HUES48 (cell line): Measurements from ENCODE around the gene MBTPS1.

Experiments
- H3K27ac ChIP-seq: one replicate; pipeline ENCODE4 v1.7.0; 2013; ENCODE audit warnings: low read depth, low read length, inconsistent platforms
- H3K27me3 ChIP-seq: 2 replicates; pipeline ENCODE4 v1.6.1; 2013; ENCODE audit warnings: mild to moderate bottlenecking, low read length; ENCODE audit not compliant: control insufficient read depth, insufficient read depth
- H3K36me3 ChIP-seq: 2 replicates; pipeline ENCODE4 v1.6.1; 2013; ENCODE audit warnings: low read length; ENCODE audit not compliant: control insufficient read depth, insufficient read depth
- H3K4me1 ChIP-seq: 2 replicates; pipeline ENCODE4 v1.6.1; 2013; ENCODE audit warnings: mild to moderate bottlenecking, low read length; ENCODE audit not compliant: control insufficient read depth, insufficient read depth
- H3K4me3 ChIP-seq: 2 replicates; pipeline ENCODE4 v1.5.1; 2013; ENCODE audit warnings: mild to moderate bottlenecking, low read depth, low read length
- H3K9ac ChIP-seq: 2 replicates; pipeline ENCODE4 v1.6.1; 2013; ENCODE audit warnings: mild to moderate bottlenecking, low read depth, low read length, moderate library complexity
- H3K9me3 ChIP-seq: 2 replicates; pipeline ENCODE4 v1.6.1; 2013; ENCODE audit warnings: low read length; ENCODE audit not compliant: control insufficient read depth, insufficient read depth

Gene MBTPS1

DNA sequence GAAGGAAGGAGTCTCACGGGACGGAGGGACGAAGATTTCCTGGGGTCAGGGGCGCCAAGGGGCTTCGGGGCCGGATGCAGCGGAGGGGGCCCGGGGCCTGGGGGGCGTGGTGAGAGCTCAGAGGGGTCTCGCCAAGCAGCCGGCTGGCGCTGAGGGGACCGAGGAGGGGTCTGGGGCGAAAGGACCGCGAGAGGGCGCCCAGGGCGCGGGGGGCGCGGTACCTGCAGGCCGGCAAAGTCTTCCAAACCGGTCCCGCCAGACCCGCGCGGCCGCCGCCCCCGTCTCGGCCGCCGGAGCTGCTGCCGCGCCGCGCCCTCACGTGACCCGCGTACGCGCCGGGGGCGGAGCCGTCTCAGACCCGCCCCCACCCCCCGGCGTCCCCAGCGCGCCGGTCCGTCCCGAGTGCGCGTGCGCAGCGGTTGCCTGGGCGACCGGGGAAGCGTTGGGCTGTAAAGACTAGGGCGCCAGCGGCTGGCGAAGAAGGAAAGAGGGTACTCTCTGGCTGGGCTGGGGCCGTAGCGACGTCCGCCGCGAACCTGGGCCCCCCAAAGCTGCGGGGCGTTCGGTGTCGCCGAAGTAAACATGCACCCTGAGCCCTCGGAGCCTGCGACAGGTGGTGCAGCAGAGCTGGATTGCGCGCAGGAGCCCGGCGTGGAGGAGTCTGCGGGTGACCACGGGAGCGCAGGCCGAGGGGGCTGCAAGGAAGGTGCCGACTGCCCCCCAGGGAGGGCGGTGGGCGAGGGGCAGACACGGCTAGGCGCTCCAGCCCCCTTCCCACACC, 28.3 kb upstream of the MBTPS1 start, which contains the start of the genes DNAAF1 and HSDL1:
Gene DNAAF1 (plus strand): TSS at position 450 of the 781 bp plus-strand sequence. CDS start 133 bp downstream, at position 583.
Gene HSDL1 (minus strand): TSS at position 319 of the 781 bp plus-strand sequence. CDS start 13,856 bp downstream, outside the sequence.
- no peaks in the 10 kb centered on the region for H3K36me3 ChIP-seq
- peaks cover 3% of the 10 kb centered on the region for H3K27me3 ChIP-seq
- no peaks in the 10 kb centered on the region for H3K9me3 ChIP-seq
- peak within 1 kb of the TSS; percentile 82 for H3K27ac ChIP-seq
- H3K4me1 ChIP-seq: peaks cover 5% of the 10 kb centered on the region; the same call in 1 of the 2 replicates
- peak within 1 kb of the TSS; percentile 98 for H3K4me3 ChIP-seq
- no peak within 1 kb of the TSS; the same call in 1 of the 2 replicates for H3K9ac ChIP-seq

DNA sequence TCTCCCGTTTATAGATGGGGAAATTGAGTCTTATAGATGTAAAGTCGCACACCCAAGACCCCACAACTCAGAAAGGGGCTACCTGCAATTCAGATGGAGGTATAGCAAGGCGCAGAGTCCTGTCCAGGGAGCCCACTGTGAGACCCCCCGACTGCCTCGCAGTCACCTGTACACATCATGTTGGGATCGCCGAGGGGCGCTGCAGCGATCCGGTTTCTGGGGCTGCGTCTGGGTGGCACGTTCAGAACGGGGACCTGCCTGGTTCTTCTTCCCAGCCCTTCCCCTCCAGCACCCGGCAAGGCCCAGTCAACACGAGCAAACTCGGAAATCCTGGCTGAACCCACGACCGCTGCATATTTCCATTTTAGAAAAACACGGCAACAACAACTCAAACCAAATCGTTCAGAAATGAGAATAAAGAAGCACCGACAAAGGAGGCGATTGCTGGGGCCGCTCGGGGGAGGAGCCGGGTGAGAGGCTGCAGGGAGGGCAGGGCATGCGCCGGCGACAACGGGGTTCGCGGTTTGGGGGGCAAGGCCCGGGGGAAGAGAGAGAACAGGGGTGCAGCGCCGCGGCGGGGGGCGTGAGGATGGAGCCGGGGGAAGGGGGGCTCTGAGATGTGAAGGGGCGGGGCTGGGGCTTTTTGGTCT, 27.6 kb upstream of the MBTPS1 start:
- Histone ChIP-seq H3K9ac (no peak overlapping the region), H3K27ac (peak overlapping the region; percentile 82), H3K9me3 (no peaks in the 10 kb centered on the region)

DNA sequence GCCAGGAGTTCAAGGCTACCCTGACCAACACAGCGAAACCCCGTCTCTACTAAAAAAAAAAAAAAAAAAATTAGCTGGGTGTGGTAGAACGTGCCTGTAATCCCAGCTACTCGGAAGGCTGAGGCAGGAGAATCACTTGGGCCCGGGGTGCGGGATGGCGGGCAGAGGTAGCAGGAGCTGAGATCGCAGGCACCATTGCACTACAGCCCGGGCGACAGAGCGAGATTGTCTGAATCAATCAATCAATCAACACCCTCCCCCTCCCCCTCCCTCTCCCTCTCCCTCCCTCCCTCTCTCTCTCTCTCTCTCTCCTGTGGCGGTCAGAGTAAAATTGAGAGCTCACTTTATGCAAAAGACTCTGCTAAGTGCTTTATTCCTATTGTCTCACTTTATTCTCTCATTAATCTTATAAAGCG, 27.1 kb upstream of the MBTPS1 start:
- Histone ChIP-seq H3K4me3 (peak overlapping the region; percentile 98), H3K9me3 (no peaks in the 10 kb centered on the region), H3K27me3 (peaks cover 3% of the 10 kb centered on the region), H3K27ac (no peak overlapping the region), H3K9ac (no peak overlapping the region), H3K4me1 (peaks cover 17% of the 10 kb centered on the region), H3K36me3 (no peaks in the 10 kb centered on the region)

More for the DNA sequence above, 27.6 kb upstream of the MBTPS1 start:
- H3K4me3 ChIP-seq: peak overlapping the region; percentile 98
- H3K27me3 ChIP-seq: peaks cover 3% of the 10 kb centered on the region
- no peaks in the 10 kb centered on the region for H3K36me3 ChIP-seq
- H3K4me1 ChIP-seq: peaks cover 12% of the 10 kb centered on the region; the same call in 1 of the 2 replicates

DNA sequence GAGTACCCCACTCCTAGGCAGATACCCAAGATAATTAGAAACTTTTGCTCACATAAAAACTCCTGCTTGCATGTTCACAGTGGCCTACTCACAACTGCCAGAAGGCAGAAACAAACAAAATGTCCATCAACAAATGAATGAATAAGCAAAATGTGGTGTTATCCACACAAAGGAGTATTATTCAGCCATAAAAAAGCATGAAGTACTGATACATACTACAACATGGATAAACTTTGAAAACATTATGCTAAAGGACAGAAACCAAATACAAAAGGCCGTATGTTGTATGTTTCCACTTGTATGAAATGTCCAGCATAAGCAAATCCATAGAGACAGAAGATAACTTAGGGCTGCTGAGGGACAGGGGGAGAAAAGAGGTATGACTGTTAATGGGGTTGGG, 26.3 kb upstream of the MBTPS1 start:
- H3K36me3 ChIP-seq: no peaks in the 10 kb centered on the region
- H3K9ac ChIP-seq: no peak overlapping the region
- H3K4me3 ChIP-seq: no peak overlapping the region; the same call in 1 of the 2 replicates
- H3K4me1 ChIP-seq: peaks cover 21% of the 10 kb centered on the region
- H3K9me3 ChIP-seq: no peaks in the 10 kb centered on the region
- no peak overlapping the region for H3K27ac ChIP-seq
- peaks cover 3% of the 10 kb centered on the region for H3K27me3 ChIP-seq

DNA sequence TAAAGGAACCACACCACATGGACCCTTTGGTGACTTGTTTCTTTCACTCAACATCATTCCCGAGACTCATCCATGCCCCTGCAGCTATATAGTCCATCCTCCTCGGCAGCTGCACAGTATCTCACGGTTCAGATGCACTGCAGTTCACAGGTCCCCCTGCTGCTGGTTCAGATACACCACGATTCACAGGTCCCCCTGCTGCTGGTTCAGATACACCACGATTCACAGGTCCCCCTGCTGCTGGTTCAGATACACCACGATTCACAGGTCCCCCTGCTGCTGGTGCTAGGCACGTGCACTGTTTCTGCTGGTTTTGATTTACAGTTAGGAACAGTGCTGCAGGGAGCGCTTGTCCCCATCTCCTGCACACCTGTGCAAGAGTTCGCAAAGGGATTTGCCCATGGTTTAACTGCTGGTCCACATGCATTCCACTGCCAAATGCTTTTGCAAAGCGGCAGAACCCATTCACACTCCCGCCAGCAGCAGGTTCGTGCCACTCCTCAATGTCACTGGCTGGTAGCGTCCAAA, 24.5 kb upstream of the MBTPS1 start:
- Histone ChIP-seq H3K9me3 (no peaks in the 10 kb centered on the region), H3K4me1 (peaks cover 21% of the 10 kb centered on the region), H3K27me3 (peaks cover 3% of the 10 kb centered on the region), H3K9ac (no peak overlapping the region), H3K36me3 (no peaks in the 10 kb centered on the region), H3K27ac (no peak overlapping the region), H3K4me3 (no peak overlapping the region)

DNA sequence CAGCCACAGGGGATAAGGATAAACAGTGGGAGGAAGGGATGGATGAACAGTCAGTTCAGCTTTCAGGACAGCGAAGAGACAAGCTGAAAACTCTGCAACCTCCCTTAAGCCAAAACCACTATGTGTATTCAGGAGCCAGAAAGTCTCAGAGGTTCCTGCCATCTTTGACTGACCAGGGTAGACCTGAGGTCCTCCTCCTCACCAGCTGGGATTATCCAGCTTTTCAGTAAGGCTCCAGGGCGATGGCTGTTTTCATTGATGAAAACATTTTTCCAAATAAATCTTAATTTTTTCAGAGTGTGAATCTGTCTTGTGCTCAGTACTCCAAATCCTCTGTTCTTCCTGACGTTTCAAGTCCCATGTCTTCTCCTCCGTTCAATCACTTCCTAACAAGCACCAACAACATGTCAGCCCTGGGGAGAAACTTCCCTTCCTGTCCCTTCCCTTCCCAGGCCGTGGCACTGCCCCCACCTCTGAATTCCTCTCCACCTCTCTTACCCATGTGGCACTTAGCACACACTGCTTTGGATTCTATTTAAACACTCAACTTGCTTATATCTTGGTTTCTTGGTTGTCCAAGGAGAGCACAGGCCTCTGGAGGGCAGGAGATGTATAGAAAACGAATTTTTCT, 23.0 kb upstream of the MBTPS1 start:
- Histone ChIP-seq H3K4me1 (peaks cover 21% of the 10 kb centered on the region), H3K36me3 (no peaks in the 10 kb centered on the region), H3K27ac (no peak overlapping the region), H3K9me3 (no peaks in the 10 kb centered on the region), H3K9ac (no peak overlapping the region), H3K27me3 (no peaks in the 10 kb centered on the region), H3K4me3 (no peak overlapping the region)

DNA sequence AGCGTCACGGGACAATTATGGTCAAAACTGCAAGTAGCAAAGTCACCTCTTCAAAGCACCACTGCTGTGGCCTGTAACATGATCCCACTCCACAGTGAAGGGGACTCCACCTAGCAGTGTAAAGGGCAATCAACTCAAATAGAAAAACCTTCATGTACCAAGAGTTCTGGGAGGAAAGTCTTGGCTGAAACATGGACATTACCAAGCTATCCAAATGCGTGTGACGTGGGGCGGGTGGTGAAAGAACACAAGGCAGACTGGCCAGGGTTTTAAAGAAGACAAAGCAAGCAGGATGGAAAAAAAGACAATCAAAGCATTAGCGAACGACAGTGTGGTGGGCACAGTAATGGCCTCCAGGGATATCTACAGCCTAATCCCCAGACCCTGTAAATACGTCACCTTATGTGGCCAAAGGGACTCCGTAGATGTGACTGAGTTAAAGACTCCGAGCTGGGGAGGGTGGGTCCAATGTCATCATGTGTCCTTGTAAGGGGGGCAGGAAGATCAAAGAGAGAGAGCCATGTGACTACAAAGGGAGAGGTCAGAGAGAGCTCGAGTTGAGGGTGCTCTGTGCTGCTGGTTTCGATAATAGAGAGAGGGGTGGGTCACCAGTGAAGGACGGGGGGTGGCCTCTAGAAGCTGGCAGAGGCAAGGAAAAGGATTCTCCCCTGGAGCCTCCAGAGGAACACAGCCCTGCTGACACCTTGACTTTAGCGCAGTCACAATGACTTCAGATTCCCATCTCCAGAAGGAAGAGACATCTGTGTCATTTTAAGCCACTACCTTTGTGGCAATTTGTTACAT, 22.3 kb upstream of the MBTPS1 start:
- Histone ChIP-seq H3K4me3 (no peak overlapping the region), H3K9ac (no peak overlapping the region), H3K27me3 (no peaks in the 10 kb centered on the region), H3K36me3 (no peaks in the 10 kb centered on the region), H3K4me1 (peaks cover 21% of the 10 kb centered on the region), H3K9me3 (no peaks in the 10 kb centered on the region), H3K27ac (no peak overlapping the region)

DNA sequence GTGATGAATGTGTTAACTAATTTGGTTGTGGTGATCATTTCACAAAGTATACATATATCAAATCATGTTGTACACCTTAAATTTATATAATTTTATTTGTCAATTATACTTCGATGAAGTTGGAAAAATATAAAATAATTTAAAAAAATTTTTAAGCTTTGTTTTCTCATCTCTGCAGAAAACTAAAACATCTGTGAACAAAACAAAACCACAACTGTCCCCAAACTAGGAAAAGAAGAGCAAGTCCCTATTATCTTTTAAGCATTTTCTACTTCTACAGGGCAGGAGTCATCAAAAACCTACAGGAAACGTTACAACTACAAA, 21.7 kb upstream of the MBTPS1 start:
- no peak overlapping the region for H3K9ac ChIP-seq

DNA sequence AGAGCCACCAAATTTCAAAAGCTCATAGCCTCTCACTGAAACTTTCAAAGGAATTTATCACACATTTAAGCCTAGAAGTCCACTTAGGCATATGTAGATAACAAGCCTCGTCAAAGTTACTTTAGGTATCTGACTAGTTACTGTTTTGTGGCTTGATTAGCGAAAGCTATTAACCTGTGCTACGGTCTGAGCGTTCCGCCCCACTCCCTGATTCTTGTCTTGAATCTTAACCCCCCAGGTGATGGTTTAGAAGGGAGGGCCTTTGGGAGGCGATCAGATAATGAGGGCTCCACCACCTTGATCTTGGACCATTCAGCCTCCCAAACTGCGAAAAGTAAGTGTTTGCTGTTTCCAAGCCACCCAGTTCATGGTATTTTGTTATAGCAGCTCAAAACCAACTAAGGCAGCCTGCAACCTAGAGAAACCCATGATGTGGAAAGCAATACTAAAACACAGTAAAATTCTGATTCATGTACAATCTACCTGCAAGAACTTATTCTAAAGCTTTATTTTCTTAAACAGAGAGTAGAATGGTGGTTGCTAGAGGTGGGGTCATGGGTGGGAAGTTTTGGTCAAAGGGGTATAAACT, 21.1 kb upstream of the MBTPS1 start:
- H3K36me3 ChIP-seq: no peaks in the 10 kb centered on the region
- no peaks in the 10 kb centered on the region for H3K9me3 ChIP-seq
- no peak overlapping the region for H3K9ac ChIP-seq
- H3K27me3 ChIP-seq: no peaks in the 10 kb centered on the region
- H3K4me1 ChIP-seq: peaks cover 21% of the 10 kb centered on the region
- no peak overlapping the region for H3K4me3 ChIP-seq
- no peak overlapping the region for H3K27ac ChIP-seq

More for the DNA sequence above, 21.7 kb upstream of the MBTPS1 start:
- Histone ChIP-seq H3K27ac (no peak overlapping the region), H3K36me3 (no peaks in the 10 kb centered on the region), H3K9me3 (no peaks in the 10 kb centered on the region), H3K27me3 (no peaks in the 10 kb centered on the region), H3K4me1 (peaks cover 21% of the 10 kb centered on the region), H3K4me3 (no peak overlapping the region)

DNA sequence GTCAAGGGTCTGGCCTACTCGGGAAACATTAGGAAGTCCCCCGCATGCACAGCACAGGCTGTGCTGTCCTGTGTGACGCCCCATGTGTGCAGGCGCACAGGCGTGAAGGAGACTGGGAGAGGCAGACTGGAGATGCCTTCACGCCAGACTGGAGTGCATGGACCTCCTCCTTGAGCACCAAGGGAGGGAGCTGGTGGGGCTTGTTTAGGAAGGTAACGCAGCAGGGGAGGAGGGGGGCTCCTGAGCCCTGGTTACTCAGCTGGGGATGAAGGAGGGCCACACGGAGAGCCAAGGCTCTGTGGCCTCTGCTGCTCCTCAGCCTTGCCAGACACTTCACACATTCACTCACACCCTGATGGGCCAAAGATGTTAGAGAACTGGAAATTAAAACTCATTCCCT, 20.5 kb upstream of the MBTPS1 start:
- Histone ChIP-seq H3K36me3 (no peaks in the 10 kb centered on the region), H3K4me3 (no peak overlapping the region), H3K4me1 (peaks cover 25% of the 10 kb centered on the region), H3K27ac (no peak overlapping the region), H3K27me3 (no peaks in the 10 kb centered on the region), H3K9ac (no peak overlapping the region), H3K9me3 (no peaks in the 10 kb centered on the region)
